Measurements from ENCODE around the gene MT1X.

GRCh38 chr16:56697456-56698155, 15.3 kb downstream of the MT1X start:
- TF ChIP-seq CTCF (conservative IDR thresholded peaks at IDR 0.05; ENCODE audit: low read depth in 2 of 2) (no peak), NANOG (IDR thresholded peaks at IDR 0.05; ENCODE audit: borderline replicate concordance) (no peak), EZH2 (IDR thresholded peaks at IDR 0.05; ENCODE audit: low read depth, unreplicated experiment) (no peak), POLR2AphosphoS5 (IDR thresholded peaks at IDR 0.05; ENCODE audit: low read depth) (no peak), CREB1 (CRISPR knock-in tag; IDR thresholded peaks at IDR 0.05; ENCODE audit: low read depth) (no peak)
